Prostate gland (tissue), 2 donors: ENCODE measurements around the gene SLC10A3.

Source experiments
- CTCF ChIP-seq, 4 experiments: fragments of 200-600 bp in 2 of 4; fragments of 450-650 bp in 2 of 4; sonication (generic) in 2 of 4; IDR thresholded peaks; 1 replicate in 3 of 4; 2 replicates in 1 of 4; pipeline ENCODE4 v1.5.1; 2016 to 2019; ENCODE audit warnings: antibody characterized with exemption in 4 of 4, mild to moderate bottlenecking in 2 of 4, moderate library complexity in 2 of 4
- POLR2A ChIP-seq: fragments of 450-650 bp; IDR thresholded peaks from one replicate; pipeline ENCODE4 v1.6.1; 2016; ENCODE audit warnings: antibody characterized with exemption, mild to moderate bottlenecking

- no peak for TF ChIP-seq CTCF (IDR thresholded peaks at IDR 0.05)
- no peak for TF ChIP-seq POLR2A
Observed at GRCh38 chrX:154444755-154445246, 45.6 kb downstream of the SLC10A3 start.
